Measurements from ENCODE around the gene IL22RA1.

The IL22RA1 gene

GRCh38 chr1:24095140-24095859 lies 47.6 kb downstream of the IL22RA1 start:
- DNase-seq: no peak

DNA sequence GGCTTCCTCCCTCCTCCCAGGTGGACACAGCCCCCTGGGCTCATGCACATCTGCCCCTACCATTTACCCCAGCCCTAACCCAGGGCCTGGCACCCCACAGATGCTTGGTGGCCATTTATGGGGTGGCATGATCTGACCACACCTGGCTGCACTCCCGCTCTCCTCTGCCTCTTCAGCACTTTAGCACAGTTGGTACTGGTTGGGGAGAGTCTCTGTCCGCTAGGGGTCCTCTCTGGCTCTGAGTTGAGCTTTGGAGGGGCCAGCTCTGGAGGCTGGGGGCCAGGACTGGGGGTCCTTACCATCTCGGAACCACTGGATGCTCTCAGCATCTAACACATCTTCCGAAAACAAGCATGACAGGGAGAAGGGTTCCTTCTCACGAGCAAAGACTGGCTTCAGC lies 48.4 kb downstream of the IL22RA1 start:
- no peak for DNase-seq

- DNase-seq: no peak
These were observed 49.2 kb downstream of the IL22RA1 start for GRCh38 chr1:24093732-24094131.

GRCh38 chr1:24092979-24093378 lies 50.0 kb downstream of the IL22RA1 start:
- DNase-seq: no peak

DNA sequence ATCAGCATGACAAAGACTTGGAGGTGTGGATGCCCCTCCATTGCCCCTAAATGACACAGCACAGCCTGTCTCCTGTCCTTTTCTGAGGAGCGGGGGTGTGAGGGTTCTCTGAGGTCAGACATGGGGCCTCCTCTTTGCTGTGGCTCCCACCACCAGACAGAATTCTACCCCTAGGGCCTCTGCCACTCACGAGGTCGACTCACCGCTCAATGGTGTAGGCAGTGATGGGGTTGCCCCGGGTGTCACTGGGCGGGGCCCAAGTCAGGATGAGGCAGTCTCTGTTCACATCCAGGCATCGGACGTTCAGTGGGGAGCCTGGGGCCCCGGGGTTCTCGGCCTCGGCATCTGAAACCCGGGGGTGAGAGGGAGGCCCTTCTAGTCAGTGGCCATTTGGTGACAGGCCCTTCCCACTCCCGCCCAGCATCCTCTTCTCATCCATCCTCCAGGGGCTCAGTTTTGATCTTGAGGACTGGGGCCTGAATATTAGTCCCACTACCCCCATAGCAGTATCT lies 50.9 kb downstream of the IL22RA1 start:
- no peak for DNase-seq

DNA sequence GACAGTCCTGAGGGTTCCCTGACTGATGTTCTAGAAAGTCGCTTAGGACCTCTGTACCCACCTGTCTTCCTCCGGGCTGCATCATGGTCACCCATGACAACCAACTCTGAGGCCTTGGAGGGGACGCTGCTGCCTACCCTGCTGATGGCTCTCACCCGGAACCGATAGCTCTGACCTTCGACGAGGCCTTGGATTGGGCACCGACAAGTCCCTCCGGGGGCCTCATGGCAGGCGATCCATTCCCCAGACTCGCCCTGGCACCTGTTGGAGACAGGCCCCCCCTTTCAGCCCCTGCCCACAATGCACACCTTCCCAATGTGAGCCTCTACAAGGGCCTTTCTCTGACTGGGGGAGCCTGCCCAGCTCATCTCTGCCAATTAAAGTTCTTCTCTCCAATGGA lies 52.2 kb downstream of the IL22RA1 start:
- DNase-seq: no peak

DNA sequence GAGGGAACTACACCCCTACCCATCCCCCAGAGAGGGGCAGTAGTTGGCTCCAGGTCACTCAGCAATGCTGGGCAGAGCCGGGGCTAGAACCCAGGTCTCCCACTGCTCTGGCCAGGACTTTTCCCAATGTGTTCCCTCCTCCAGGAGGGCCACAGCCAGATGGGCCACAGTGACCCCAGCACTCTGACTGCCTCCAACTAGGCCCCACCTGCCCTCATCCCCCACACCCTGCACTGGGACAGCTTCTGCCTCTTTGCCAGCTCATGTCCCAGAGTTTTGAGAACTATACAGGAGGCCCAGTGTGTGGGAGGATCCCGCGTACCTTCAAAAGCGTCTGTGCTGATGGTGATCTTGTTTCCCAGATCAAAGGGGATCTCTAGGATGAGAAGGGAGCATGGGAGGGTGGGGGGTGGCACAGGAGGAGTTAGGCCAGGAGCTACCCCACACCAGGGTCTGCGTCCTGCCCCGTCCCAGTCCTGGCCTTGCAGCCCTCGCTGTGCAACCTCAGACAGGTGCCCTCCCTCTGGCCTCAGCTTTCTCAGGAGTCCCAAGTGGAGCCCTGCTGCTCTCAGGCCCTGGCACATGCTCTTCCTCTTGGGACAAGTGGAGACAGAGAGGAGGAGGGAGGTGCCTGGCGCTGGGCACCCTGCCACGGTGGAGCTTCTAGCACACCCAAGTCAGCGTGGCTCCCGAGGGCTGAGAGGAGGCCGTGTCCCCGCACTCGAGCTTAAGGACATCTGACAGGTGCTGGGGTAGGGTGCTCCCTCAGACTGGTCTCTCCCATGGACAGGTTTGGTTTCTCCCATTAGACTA lies 53.0 kb downstream of the IL22RA1 start:
- DNase-seq: no peak

DNA sequence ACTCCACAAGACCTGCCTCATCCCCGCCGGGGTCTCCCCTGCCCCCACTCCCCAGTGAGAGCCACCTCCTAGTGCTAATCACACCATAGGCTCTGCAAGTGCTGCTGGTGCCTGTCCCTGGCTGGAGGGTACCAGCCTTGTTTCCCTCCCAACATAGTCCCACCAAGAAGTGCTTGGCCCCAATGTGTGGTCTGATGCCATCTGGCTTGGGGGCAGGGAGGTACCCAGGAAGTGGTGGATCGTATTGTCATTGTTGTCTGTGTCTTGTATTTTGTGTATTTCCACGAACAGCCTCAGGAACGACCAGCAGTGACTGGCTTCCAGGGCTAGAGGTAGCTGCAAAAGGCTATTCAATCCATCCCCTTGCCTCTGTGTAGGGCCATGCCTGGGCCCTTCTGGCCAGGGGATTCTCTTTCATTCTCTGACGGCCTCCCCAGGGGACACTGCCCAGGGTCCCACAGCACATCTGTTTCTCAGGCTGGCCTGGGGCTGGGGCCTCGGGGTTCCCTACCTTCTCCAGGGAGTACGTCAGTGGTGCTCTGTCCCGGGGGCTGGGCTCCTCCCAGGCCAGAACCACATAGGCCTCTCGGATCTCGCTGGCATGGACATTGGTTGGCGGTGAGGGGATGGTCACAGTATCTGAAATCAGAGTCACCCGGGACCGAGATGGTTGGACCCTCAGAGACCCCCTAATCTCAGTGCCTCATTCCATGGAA lies 53.8 kb downstream of the IL22RA1 start:
- no peak for DNase-seq

- no peak for DNase-seq
These were observed 56.5 kb downstream of the IL22RA1 start for GRCh38 chr1:24086466-24086865.

DNA sequence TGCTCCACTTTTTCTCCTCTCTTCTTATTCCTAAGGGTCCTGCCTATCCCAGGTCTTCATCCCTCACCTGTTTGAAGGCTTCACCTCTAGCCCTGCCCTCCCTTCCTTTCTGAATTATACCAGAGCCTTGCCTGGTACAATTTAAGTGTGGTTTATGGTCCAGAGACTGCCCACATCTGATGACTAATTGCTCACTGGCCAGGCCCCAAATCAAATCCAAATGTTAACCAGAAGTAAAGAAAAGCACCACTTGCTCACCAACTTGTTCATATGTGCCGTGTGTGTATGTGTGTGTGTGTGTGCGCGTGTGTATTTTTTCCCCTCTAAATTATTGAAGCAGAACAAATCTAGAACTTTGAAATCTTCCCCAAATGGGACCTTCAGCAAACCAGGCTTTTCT lies 57.4 kb downstream of the IL22RA1 start:
- DNase-seq: no peak

DNA sequence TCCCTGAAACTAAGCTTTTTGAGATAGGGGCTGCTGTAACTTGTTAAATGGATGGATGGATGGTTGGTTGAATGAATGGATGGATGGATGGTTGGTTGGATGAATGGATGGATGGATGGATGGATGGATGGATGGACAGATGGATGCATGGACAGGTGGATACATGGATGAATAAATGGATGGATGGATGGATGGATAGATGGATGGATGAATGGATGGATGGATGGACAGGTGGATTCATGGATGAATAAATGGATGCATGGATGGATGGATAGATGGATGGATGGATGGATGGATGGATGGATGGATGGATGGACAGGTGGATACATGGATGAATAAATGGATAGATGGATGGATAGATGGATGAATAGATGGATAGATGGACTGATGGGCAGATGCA lies 57.9 kb downstream of the IL22RA1 start:
- DNase-seq: no peak

DNA sequence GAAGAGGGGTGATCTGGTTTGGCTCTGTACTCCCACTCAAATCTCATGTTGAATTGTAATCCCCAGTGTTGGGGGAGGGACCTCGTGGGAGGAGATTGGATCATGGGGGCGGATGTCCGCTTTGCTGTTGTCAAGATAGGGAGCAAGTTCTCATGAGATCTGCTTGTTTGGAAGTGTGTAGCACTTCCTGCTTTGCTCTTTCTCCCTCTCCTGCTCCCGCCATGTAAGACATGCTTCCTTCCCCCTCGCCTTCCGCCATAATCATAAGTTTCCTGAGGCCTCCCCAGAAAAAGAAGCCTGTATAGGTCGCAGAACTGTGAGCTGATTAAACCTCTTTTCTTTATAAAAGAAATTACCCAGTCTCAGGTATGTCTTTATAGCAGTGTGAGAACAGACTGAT lies 58.9 kb downstream of the IL22RA1 start:
- DNase-seq: no peak

- DNase-seq: no peak
These were observed 60.6 kb downstream of the IL22RA1 start for GRCh38 chr1:24082372-24082771.

GRCh38 chr1:24081190-24081589 lies 61.8 kb downstream of the IL22RA1 start:
- DNase-seq: no peak

- DNase-seq: no peak
These were observed 62.8 kb downstream of the IL22RA1 start for GRCh38 chr1:24080131-24080530.

DNA sequence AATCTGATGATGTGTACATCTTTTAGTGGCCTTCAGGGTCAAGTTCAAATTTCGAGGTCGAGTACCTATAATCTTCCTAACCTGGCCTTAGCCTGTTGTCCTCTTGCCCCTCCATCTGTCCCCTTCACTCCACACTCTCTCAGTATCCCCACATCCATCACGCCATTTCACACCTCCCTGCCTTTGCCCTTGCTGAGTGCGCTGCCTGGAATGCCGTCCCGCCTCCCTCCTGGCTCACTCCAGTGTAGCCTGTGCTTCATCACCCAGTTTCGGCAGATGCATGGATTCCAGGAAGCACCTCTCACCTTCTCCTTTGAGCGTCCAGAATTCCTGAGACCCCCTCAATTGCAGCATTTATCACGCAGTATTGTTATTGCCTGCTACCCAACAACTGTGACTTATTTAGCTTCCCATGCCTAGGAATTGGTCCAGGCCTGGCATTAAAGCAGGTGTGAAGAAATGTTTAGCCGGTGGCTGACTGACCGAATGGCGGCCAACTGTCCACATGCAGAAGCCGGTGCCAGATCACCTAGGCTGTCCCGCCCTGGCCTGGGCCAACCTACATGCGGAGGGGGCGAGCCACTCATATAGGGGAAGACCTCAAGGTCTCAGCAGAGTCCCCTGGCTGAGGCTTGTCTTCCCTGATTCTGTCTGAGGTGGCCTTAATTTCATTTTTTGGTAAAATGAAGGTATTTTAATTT lies 65.5 kb downstream of the IL22RA1 start:
- no peak for DNase-seq

DNA sequence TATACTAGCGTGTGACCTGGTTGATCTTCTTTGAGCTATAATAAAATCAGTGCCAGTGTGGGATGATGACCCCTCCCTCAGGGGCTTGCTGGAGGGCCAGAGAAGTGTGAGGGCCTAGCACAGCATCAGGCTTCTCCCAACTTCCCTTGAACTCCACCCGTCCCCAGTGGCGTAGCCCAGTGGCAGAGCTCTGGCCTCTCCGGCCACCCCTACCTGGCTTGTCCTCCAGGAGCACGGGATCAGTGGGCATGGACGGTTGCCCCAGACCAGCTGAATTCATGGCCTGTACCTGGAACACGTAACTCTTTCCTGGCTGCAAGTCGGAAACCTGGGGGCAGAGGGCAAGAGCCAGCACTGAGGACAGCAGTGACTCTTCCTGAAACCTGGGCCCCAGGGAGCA lies 67.0 kb downstream of the IL22RA1 start:
- DNase-seq: no peak

DNA sequence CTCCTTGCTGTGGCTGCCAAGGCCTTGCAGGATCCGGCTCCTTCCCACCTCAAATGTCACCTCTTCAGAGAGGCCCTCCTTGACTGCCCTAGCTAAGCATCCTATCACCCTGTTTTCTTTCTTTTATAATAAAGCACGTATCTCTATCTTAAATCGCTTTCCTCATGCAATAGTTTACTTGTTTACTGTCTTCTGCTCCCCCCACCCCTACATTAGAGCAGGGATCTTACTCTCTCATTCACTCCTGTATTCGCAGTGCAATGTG lies 67.4 kb downstream of the IL22RA1 start:
- no peak for DNase-seq

DNA sequence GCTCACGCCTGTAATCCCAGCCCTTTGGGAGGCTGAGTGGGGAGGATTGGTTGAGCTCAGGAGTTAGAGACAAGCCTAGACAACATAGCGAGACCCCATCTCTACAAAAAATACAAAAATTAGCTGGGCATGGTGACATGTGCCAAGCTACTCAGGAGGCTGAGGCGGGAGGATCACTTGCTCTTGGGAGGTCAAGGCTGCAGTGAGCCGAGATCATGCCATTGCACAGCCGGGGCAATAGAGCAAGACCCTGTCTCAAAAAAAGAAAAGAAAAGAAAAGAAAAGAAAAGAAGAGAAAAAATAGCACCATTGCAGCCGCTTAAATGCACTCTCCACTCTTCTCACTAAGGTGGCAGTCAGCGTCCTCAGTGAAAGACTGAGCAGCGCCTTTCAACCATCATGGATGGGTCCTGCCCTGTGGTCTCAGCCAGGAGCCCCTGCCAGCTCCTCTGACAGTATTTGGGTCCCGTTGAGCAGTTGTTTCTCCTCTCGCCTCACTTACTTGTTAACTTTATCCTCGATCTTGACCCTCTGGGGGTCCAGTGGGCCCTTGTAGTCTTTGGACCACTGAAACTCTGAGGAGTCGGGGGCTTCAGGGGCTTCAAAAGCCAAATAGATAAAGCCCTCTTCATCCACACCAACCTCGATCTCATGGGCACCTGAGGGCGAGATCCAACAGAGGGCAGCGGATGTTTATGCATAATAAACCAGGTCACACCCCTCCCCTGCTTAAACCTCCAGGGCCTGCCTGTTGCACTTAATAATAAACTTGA lies 67.9 kb downstream of the IL22RA1 start:
- DNase-seq: no peak

- DNase-seq: no peak
These were observed 68.7 kb downstream of the IL22RA1 start for GRCh38 chr1:24074196-24074595.

- DNase-seq: no peak
These were observed 71.0 kb downstream of the IL22RA1 start for GRCh38 chr1:24071941-24072340.

DNA sequence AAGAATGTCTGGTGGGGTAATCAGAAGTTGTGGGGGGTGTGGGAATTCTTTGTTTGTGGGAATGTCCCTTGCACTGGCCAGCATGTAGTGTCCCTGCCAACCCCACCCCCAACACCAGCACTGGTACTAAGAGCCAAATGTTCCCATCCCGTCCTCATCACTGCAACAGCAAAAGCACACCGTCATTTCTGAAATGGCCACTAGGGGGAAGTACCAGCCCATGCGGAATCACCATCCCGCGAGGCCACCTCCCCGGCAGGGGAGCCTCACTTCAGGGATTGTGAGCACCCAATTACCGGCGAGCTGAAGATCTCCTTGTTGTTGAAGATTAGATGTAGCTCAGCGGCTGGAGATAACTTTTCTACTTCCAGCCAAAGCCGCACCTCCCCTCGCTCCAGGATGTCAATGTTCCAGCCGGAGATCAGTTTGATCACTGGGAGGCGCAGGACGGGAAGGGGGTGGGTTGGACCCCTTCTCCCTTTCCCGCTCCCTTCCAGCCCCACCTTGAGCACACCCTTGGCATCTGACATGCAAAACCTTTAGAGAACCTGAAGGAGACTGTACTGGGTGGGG lies 72.0 kb downstream of the IL22RA1 start:
- DNase-seq: peak; percentile 73

Measured in NCI-H1436 (cell line).